Gastrocnemius medialis (tissue), 4 donors: ENCODE measurements around the gene AIMP1. TPM values are rescaled to one million over a fixed set of nuclear protein-coding genes. Genes with fewer than 3 reads are reported as not detected.

Experiments used
- ATAC-seq, 2 donors: fragments of 150-250 bp; one replicate each; pipeline ENCODE4 v1.9.1; 2016
- DNase-seq, 2 donors: peaks; one replicate each; pipeline ENCODE4 v3.0.0-alpha.2; 2019
- H3K27ac ChIP-seq, 4 donors: fragments of 200-600 bp; sonication (generic); 1 replicate in 1 of 4; 2 replicates in 3 of 4; pipeline ENCODE4 v1.5.1; 2016 to 2018; ENCODE audit warnings: mild to moderate bottlenecking in 2 of 4, moderate library complexity in 1 of 4
- H3K27me3 ChIP-seq, 3 donors: fragments of 200-600 bp; sonication (generic) in 2 of 3; 1 replicate in 1 of 3; 2 replicates in 2 of 3; pipeline versions ENCODE4 v1.5.1 to v1.6.0; 2016 to 2019; ENCODE audit warnings: mild to moderate bottlenecking in 1 of 3, moderate library complexity in 1 of 3
- H3K36me3 ChIP-seq, 2 donors: fragments of 200-600 bp; sonication (generic) in 1 of 2; one replicate each; pipeline ENCODE4 v1.5.1; 2017 to 2018
- H3K4me1 ChIP-seq, 2 donors: fragments of 200-600 bp; sonication (generic) in 1 of 2; one replicate each; pipeline ENCODE4 v1.5.1; 2016 to 2017; ENCODE audit warnings: mild to moderate bottlenecking in 2 of 2
- H3K4me3 ChIP-seq, 4 donors: fragments of 200-600 bp; sonication (generic) in 3 of 4; 1 replicate in 1 of 4; 2 replicates in 3 of 4; pipeline ENCODE4 v1.5.1; 2016 to 2019; ENCODE audit warnings: mild to moderate bottlenecking in 2 of 4
- H3K9me3 ChIP-seq, 3 donors: fragments of 200-600 bp; sonication (generic) in 2 of 3; 1 replicate in 1 of 3; 2 replicates in 2 of 3; pipeline ENCODE4 v1.5.1; 2016 to 2019
- POLR2A ChIP-seq, 2 donors: fragments of 450-650 bp; IDR thresholded peaks; one replicate each; pipeline ENCODE4 v1.6.1; 2017; ENCODE audit warnings: antibody characterized with exemption in 2 of 2, mild to moderate bottlenecking in 2 of 2, moderate library complexity in 2 of 2
- in situ Hi-C, 4 donors: fragments of 200-750 bp; cut with MboI; loops; one replicate each; pipeline versions ENCODE4 v1.15.0 to v1.8.0; 2017; ENCODE audit warnings: low sequenced_read_pairs in 4 of 4
- intact Hi-C: fragments of 100-400 bp; cut with DNase I; formaldehyde crosslinking; loops from one replicate; pipeline ENCODE4 v1.15.1; 2023; ENCODE audit warnings: low total_unique reads
- total RNA-seq, 4 donors: library from RNA; depleted of rRNA; stranded (reverse); fragments of >200 nt; gene quantifications; one replicate each; pipeline versions ENCODE4 v1.1.0 to v1.2.3, GENCODE V29; 2016
- TF ChIP-seq, protein P1 (sequence below), 5 experiments: fragments of 450-650 bp in 3 of 5; fragments of 200-600 bp in 2 of 5; sonication (generic) in 2 of 5; IDR thresholded peaks in 4 of 5; conservative IDR thresholded peaks in 1 of 5; 1 replicate in 4 of 5; 2 replicates in 1 of 5; pipeline ENCODE4 v1.5.1; 2016 to 2019; ENCODE audit warnings: antibody characterized with exemption in 5 of 5, mild to moderate bottlenecking in 3 of 5, moderate library complexity in 3 of 5

AIMP1 gene
- total RNA-seq, 4 donors from 2014 or later, result 23.2 to 30.0 (median 27.4) TPM

DNA sequence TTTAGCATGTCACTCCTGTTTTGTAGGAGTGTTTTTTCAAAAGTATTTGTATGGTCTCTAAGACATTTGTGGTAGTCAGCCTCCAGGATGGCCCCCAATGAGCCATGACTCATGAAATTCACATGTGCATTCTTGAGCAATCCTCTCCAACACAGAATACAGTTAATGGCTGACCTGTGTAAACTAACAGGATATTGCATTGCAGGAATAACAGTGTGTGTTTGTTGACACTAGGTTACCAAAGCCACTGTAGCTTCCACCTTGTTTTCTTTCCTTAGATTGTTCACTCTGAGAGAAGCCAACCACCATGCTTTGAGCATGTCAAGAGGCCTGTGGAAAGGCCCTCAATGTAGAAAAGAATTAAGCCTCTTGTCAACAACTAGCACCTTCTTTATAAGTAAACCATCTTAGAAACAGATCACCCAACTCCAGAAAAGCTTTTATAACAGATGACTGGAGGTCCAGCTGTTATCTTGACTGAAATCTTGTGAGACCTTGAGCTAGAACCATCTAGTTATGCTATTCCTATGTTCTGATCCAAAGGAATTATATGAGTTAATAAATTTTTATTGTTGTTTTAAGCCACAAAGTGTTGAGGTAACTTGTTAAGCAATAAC, 28.9 kb upstream of the AIMP1 start:
- intact Hi-C loops, result no loop called here
- Histone ChIP-seq H3K27me3 (no peaks in the 10 kb centered on the region), H3K27ac (no peak overlapping the region), H3K4me3 (no peak overlapping the region), H3K36me3 (peaks cover 0 to 5% of the 10 kb centered on the region in 2 donors), H3K9me3 (no peaks in the 10 kb centered on the region), H3K4me1 (no peaks in the 10 kb centered on the region)
- DNase-seq (no peak), ATAC-seq (no peak)
- in situ Hi-C loops, result no loop called here
- TF ChIP-seq, protein P1, sequence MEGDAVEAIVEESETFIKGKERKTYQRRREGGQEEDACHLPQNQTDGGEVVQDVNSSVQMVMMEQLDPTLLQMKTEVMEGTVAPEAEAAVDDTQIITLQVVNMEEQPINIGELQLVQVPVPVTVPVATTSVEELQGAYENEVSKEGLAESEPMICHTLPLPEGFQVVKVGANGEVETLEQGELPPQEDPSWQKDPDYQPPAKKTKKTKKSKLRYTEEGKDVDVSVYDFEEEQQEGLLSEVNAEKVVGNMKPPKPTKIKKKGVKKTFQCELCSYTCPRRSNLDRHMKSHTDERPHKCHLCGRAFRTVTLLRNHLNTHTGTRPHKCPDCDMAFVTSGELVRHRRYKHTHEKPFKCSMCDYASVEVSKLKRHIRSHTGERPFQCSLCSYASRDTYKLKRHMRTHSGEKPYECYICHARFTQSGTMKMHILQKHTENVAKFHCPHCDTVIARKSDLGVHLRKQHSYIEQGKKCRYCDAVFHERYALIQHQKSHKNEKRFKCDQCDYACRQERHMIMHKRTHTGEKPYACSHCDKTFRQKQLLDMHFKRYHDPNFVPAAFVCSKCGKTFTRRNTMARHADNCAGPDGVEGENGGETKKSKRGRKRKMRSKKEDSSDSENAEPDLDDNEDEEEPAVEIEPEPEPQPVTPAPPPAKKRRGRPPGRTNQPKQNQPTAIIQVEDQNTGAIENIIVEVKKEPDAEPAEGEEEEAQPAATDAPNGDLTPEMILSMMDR (IDR thresholded peaks at IDR 0.05 in 4 of 5, conservative IDR thresholded peaks at IDR 0.05 in 1 of 5), result no peak
- no peak for TF ChIP-seq POLR2A (IDR thresholded peaks at IDR 0.05)

DNA sequence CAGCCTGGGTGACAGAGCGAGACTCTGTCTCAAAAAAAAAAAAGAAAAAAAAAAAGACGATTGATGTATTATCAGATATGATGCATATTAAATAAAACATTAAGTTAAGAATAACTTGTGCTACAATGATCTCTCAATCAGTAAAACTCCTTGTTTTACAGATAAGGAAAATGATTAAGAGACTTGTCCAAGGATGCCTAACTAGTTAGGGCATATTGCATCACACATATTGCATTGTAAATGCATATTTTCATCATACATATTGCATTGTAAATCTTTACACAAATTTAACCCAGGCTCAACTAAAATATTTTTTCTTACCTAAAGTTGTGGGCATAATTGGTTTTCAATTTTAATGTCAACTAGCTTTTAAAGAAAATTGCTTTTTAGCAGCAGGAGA, 26.6 kb upstream of the AIMP1 start:
- DNase-seq (no peak), ATAC-seq (no peak)
- Histone ChIP-seq H3K9me3 (no peaks in the 10 kb centered on the region), H3K4me3 (no peak overlapping the region), H3K4me1 (no peaks in the 10 kb centered on the region), H3K36me3 (peaks cover 0 to 26% of the 10 kb centered on the region in 2 donors), H3K27me3 (no peaks in the 10 kb centered on the region), H3K27ac (no peak overlapping the region)
- TF ChIP-seq POLR2A (IDR thresholded peaks at IDR 0.05), result no peak
- TF ChIP-seq, protein P1 (IDR thresholded peaks at IDR 0.05 in 4 of 5, conservative IDR thresholded peaks at IDR 0.05 in 1 of 5), result no peak
- intact Hi-C loops (no loop called here), in situ Hi-C loops (no loop called here)

GRCh38 chr4:106291678-106292077, 24.7 kb upstream of the AIMP1 start:
- H3K4me1 ChIP-seq, result no peaks in the 10 kb centered on the region
- no peak overlapping the region for H3K4me3 ChIP-seq
- TF ChIP-seq, protein P1 (IDR thresholded peaks at IDR 0.05 in 4 of 5, conservative IDR thresholded peaks at IDR 0.05 in 1 of 5), result no peak
- TF ChIP-seq POLR2A (IDR thresholded peaks at IDR 0.05), result no peak
- in situ Hi-C loops (no loop called here), intact Hi-C loops (no loop called here)
- H3K36me3 ChIP-seq, result peaks cover 0 to 35% of the 10 kb centered on the region in 2 donors
- no peak overlapping the region for H3K27ac ChIP-seq
- DNase-seq (no peak), ATAC-seq (no peak)
- no peaks in the 10 kb centered on the region for H3K27me3 ChIP-seq
- H3K9me3 ChIP-seq, result no peaks in the 10 kb centered on the region

DNA sequence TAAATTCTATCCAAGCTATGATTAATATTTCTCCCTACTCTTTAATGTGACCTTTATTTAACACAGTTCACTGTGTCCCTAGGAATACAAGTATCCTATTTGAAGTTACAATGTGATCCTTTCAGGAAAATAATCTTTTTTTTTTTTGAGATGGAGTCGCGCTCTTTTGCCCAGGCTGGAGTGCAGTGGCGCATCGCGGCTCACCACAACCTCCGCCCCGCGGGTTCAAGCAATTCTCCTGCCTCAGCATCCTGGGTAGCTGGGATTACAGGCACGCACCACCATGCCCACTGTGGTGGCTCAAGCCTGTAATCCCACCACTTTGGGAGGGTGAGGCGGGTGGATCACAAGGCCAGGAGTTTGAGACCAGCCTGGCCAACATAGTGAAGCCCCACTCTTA, 22.3 kb upstream of the AIMP1 start:
- intact Hi-C loops (no loop called here), in situ Hi-C loops (no loop called here)
- Histone ChIP-seq H3K4me3 (no peak overlapping the region), H3K27ac (no peak overlapping the region), H3K9me3 (no peaks in the 10 kb centered on the region), H3K27me3 (no peaks in the 10 kb centered on the region), H3K36me3 (peaks cover 0 to 35% of the 10 kb centered on the region in 2 donors), H3K4me1 (no peaks in the 10 kb centered on the region)
- TF ChIP-seq, protein P1 (IDR thresholded peaks at IDR 0.05 in 4 of 5, conservative IDR thresholded peaks at IDR 0.05 in 1 of 5), result no peak
- TF ChIP-seq POLR2A (IDR thresholded peaks at IDR 0.05), result no peak
- ATAC-seq (no peak), DNase-seq (no peak)
